ENCODE measurements around the gene C6orf89. TPM values are rescaled to one million over a fixed set of nuclear protein-coding genes. Genes with fewer than 3 reads are reported as not detected.

Gene C6orf89
- polyA plus RNA-seq, 3 donors = 19.2 to 37.5 (median 29.2) TPM

DNA sequence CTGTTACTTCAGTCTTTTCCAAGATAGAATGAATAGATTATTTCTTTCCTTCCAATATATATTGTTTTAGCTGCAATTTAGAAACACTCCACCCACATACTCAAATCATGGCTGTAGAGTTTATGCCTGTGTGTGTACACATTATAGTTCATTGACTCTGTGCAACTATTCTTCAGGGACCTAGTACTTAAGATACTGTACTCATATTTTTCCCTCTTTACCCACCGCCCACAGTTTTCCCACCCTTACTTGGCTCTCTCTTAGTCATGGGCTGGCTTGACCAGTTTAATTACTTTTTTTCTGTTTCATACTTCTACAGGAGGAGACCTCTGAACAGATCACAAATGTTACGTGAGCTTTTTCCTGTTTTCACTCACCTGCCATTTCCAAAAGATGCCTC lies 30.4 kb downstream of the C6orf89 start:
- Histone ChIP-seq H4K20me1 (ENCODE audit: insufficient read depth, low read length) (peaks cover 6% of the 10 kb centered on the region), H3K4me3 (replicated peaks in 1 of 3; ENCODE audit: low read depth in 2 of 3, low read length in 3 of 3) (no peak overlapping the region), H3K4me1 (ENCODE audit: control insufficient read depth in 1 of 2, insufficient read depth in 2 of 2, low read length in 2 of 2) (peaks cover 5 to 21% of the 10 kb centered on the region in 2 donors), H3K79me2 (ENCODE audit: insufficient read depth, low read length) (no peaks in the 10 kb centered on the region), H2AFZ (ENCODE audit: insufficient read depth, low read depth, low read length, poor library complexity, severe bottlenecking) (no peak overlapping the region), H3K36me3 (replicated peaks in 1 of 2; ENCODE audit: control insufficient read depth in 1 of 2, insufficient read depth in 2 of 2, low read length in 2 of 2) (peaks cover 78 to 91% of the 10 kb centered on the region in 2 donors), H3K9ac (ENCODE audit: insufficient read depth, low read length, poor library complexity, severe bottlenecking) (no peak overlapping the region), H3K27me3 (ENCODE audit: control insufficient read depth in 2 of 2, insufficient read depth in 2 of 2, low read length in 2 of 2) (no peaks in the 10 kb centered on the region), H3K27ac (ENCODE audit: low read depth in 1 of 2, low read length in 2 of 2) (peak overlapping the region in 1 of 2 donors; percentile 31), H3K4me2 (replicated peaks; ENCODE audit: extremely low read depth, low read length, poor library complexity, severe bottlenecking) (no peak overlapping the region), H3K9me3 (replicated peaks in 1 of 2; ENCODE audit: control insufficient read depth in 1 of 2, insufficient read depth in 1 of 2, low read length in 2 of 2) (no peaks in the 10 kb centered on the region)
- intact Hi-C loops (cut with micrococcal nuclease) = no loop called here
- peaks cover 81 to 86% of the 10 kb centered on the region in 2 donors for H3K36me3 Mint-ChIP-seq
- peaks cover 0 to 3% (median 0%) of the 10 kb centered on the region in 3 donors for H3K27me3 Mint-ChIP-seq (ENCODE audit: low read depth in 3 of 3)
- TF ChIP-seq, protein P1, sequence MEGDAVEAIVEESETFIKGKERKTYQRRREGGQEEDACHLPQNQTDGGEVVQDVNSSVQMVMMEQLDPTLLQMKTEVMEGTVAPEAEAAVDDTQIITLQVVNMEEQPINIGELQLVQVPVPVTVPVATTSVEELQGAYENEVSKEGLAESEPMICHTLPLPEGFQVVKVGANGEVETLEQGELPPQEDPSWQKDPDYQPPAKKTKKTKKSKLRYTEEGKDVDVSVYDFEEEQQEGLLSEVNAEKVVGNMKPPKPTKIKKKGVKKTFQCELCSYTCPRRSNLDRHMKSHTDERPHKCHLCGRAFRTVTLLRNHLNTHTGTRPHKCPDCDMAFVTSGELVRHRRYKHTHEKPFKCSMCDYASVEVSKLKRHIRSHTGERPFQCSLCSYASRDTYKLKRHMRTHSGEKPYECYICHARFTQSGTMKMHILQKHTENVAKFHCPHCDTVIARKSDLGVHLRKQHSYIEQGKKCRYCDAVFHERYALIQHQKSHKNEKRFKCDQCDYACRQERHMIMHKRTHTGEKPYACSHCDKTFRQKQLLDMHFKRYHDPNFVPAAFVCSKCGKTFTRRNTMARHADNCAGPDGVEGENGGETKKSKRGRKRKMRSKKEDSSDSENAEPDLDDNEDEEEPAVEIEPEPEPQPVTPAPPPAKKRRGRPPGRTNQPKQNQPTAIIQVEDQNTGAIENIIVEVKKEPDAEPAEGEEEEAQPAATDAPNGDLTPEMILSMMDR (IDR thresholded peaks at IDR 0.05) = no peak
- peaks cover 0 to 3% (median 0%) of the 10 kb centered on the region in 7 donors for H3K9me3 Mint-ChIP-seq
- peaks cover 17% of the 10 kb centered on the region for H3K4me1 Mint-ChIP-seq
- H3K27ac Mint-ChIP-seq = peak overlapping the region in 4 of 7 donors; percentile 3 to 77 (median 61)
- 100% methylated on average over 1 of the region's 2 CpGs for WGBS (ENCODE audit: insufficient coverage)
- no peak overlapping the region for H3K4me3 Mint-ChIP-seq
- no peak for DNase-seq

DNA sequence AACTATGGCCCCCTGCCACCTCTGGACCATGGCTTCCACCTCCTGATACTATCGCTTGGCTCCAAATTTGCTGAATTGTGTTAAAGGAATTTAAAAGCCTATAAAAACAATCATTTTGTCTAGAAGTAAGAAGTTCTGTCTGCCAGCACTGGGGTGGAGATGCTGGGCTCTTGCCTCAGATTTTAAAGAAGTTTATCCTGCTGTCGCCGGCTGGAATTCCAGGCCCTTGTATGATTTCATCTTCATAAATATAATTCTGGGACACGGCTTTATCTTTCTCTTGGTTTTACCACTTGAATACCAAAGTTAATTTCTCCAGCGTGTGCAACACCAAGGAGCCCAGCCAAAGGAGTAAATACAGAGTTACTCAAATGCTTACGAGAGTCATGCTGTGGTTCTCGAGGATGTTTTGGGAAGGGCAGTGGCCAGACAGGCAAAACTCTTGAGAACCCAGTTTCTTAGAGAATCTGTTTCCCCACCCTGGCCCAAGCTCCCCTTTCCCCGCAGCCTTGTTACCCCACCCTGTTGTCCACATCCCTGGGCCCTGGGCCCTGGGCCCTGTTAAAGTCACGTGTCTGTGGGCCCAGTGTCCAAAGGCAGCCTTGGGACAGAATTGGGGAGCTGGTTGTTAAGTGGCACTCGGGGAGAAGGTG lies 31.9 kb downstream of the C6orf89 start:
- no peak overlapping the region for H3K9ac ChIP-seq (ENCODE audit: insufficient read depth, low read length, poor library complexity, severe bottlenecking)

More for the DNA sequence above, 31.9 kb downstream of the C6orf89 start:
- no peak for DNase-seq
- Histone ChIP-seq H3K4me1 (ENCODE audit: control insufficient read depth in 1 of 2, insufficient read depth in 2 of 2, low read length in 2 of 2) (peaks cover 0 to 12% of the 10 kb centered on the region in 2 donors), H3K4me2 (replicated peaks; ENCODE audit: extremely low read depth, low read length, poor library complexity, severe bottlenecking) (no peak overlapping the region), H3K36me3 (replicated peaks in 1 of 2; ENCODE audit: control insufficient read depth in 1 of 2, insufficient read depth in 2 of 2, low read length in 2 of 2) (peaks cover 86 to 100% of the 10 kb centered on the region in 2 donors), H3K9me3 (replicated peaks in 1 of 2; ENCODE audit: control insufficient read depth in 1 of 2, insufficient read depth in 1 of 2, low read length in 2 of 2) (no peaks in the 10 kb centered on the region), H4K20me1 (ENCODE audit: insufficient read depth, low read length) (no peaks in the 10 kb centered on the region), H3K27me3 (ENCODE audit: control insufficient read depth in 2 of 2, insufficient read depth in 2 of 2, low read length in 2 of 2) (no peaks in the 10 kb centered on the region), H3K27ac (ENCODE audit: low read depth in 1 of 2, low read length in 2 of 2) (no peak overlapping the region), H3K4me3 (replicated peaks in 1 of 3; ENCODE audit: low read depth in 2 of 3, low read length in 3 of 3) (no peak overlapping the region), H3K79me2 (ENCODE audit: insufficient read depth, low read length) (no peaks in the 10 kb centered on the region), H2AFZ (ENCODE audit: insufficient read depth, low read depth, low read length, poor library complexity, severe bottlenecking) (no peak overlapping the region)
- intact Hi-C loops (cut with micrococcal nuclease) = no loop called here
- H3K36me3 Mint-ChIP-seq = peaks cover 82 to 97% of the 10 kb centered on the region in 2 donors
- peak overlapping the region in 1 of 7 donors; percentile 52 for H3K27ac Mint-ChIP-seq
- TF ChIP-seq, protein P1 (IDR thresholded peaks at IDR 0.05) = no peak
- H3K9me3 Mint-ChIP-seq = peaks cover 0 to 3% (median 0%) of the 10 kb centered on the region in 7 donors
- H3K4me3 Mint-ChIP-seq = no peak overlapping the region
- 94% methylated on average over 5 of the region's 10 CpGs for WGBS (ENCODE audit: insufficient coverage)
- H3K27me3 Mint-ChIP-seq (ENCODE audit: low read depth in 3 of 3) = peaks cover 0 to 2% (median 0%) of the 10 kb centered on the region in 3 donors
- peaks cover 5% of the 10 kb centered on the region for H3K4me1 Mint-ChIP-seq

All from CD14-positive monocyte (primary cell).